ENCODE measurements around the gene SZRD1. TPM values are rescaled to one million over a fixed set of nuclear protein-coding genes. Genes with fewer than 3 reads are reported as not detected.
A peak's percentile ranks its signal among the peaks of the same experiment; 100 is the strongest.

Gene SZRD1
- total RNA-seq, 4 donors from 2014 or later = 85.8 to 117 (median 99.4) TPM

DNA sequence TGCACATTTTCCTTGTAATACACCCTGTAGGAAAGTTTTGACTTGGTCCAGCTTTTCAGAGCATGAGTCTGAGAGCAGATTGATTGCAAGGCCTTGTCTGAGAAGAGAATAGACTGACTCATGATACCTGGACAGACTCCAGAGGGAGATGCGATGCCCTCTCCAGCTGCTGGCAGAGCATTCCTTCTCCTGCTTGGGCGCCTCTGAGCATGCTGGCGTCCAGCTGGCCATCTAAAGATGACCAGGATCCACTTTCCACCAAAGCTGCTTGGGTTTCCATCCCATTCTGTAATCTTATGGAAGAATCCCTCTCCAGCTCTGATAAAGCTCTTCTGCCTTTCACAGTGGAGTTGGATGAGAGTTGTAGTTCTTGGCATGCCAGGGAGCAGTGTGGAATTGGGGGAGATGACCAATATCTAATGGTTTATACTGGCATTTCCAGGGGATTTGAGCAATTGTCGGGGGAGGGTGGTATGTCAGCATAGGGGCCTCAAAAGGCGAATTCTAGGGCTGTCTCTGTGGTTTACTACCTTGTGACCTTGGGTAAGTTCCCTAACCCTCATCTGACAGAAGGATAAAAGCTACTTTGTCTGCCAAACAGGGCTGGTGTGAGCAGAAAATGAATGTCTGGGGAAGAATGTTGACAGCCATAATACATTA is 19.5 kb downstream of the SZRD1 start:
- H3K36me3 ChIP-seq = no peaks in the 10 kb centered on the region
- peak; percentile 66 for ATAC-seq
- peak overlapping the region; percentile 76 to 84 (median 80) for H3K27ac ChIP-seq
- 17 to 49% methylated on average over 2 to 4 of the region's 5 CpGs for WGBS, 2 donors (ENCODE audit: low coverage in 1 of 2)
- peaks cover 16 to 80% (median 28%) of the 10 kb centered on the region in 3 donors for H3K4me1 ChIP-seq
- no peaks in the 10 kb centered on the region for H3K9me3 ChIP-seq
- TF ChIP-seq POLR2AphosphoS5 (IDR thresholded peaks at IDR 0.05) (no peak), POLR2A (IDR thresholded peaks at IDR 0.05) (no peak), EP300 (IDR thresholded peaks at IDR 0.05) (no peak)
- TF ChIP-seq, protein P1, sequence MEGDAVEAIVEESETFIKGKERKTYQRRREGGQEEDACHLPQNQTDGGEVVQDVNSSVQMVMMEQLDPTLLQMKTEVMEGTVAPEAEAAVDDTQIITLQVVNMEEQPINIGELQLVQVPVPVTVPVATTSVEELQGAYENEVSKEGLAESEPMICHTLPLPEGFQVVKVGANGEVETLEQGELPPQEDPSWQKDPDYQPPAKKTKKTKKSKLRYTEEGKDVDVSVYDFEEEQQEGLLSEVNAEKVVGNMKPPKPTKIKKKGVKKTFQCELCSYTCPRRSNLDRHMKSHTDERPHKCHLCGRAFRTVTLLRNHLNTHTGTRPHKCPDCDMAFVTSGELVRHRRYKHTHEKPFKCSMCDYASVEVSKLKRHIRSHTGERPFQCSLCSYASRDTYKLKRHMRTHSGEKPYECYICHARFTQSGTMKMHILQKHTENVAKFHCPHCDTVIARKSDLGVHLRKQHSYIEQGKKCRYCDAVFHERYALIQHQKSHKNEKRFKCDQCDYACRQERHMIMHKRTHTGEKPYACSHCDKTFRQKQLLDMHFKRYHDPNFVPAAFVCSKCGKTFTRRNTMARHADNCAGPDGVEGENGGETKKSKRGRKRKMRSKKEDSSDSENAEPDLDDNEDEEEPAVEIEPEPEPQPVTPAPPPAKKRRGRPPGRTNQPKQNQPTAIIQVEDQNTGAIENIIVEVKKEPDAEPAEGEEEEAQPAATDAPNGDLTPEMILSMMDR (IDR thresholded peaks at IDR 0.05) = no peak
- H3K4me3 ChIP-seq = peak overlapping the region; percentile 39 to 42
- H3K27me3 ChIP-seq = no peaks in the 10 kb centered on the region

DNA sequence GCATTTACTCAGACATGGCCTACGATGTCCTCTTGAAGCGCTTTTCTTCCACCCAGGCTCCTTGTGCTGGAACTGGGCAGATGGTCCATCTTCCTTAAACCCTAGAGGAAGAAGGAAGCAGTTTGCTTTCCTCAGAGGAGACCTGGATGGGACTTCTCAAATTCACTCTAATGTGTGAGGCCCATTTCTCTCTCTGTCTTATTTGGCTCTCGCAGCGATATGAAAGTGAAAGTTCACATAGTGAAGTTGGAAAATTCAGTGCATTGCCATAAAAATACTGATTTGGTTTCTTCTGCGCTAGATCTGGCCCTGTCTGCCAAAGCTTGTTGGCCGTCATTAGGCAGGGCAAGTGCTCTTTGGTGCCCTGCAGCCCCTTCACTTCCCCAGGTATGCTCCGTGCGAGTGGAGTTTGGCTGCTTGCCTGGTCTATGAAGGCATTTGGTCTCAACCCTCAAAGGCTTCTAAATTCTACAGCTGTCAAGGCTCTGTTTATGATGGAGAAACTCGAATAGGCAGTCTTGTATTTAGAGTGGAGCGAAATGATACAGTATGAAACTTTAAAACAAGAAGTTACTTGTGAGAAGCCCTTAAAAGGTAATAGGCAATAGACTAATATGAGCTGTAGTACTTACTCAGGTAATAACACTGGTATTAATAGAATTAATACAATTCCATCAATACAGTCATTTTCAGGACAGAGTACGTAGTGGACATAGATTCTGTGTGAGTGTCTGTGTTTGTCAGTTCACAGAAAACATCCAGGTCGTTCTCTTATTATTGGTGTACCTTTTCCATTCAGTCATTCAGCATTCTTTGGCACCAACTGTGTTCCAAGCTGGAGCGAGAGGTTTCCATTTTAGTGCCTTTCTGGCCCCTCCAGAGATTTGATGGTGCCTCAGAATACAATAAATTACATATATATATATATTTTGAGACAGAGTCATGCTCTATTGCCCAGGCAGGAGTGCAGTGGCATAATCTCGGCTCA is 20.5 kb downstream of the SZRD1 start:
- no peak for TF ChIP-seq POLR2AphosphoS5 (IDR thresholded peaks at IDR 0.05)
- TF ChIP-seq, protein P1 (IDR thresholded peaks at IDR 0.05) = no peak
- no peak for TF ChIP-seq POLR2A (IDR thresholded peaks at IDR 0.05)
- TF ChIP-seq EP300 (IDR thresholded peaks at IDR 0.05) = no peak
- ATAC-seq = no peak
- Histone ChIP-seq H3K27ac (peak overlapping the region; percentile 76 to 84 (median 80)), H3K4me3 (peak overlapping the region; percentile 39 to 42), H3K9me3 (no peaks in the 10 kb centered on the region), H3K4me1 (peaks cover 16 to 89% (median 35%) of the 10 kb centered on the region in 3 donors), H3K36me3 (no peaks in the 10 kb centered on the region), H3K27me3 (no peaks in the 10 kb centered on the region)
- WGBS, 2 donors (ENCODE audit: low coverage in 1 of 2) = 20 to 27% methylated on average over 10 to 14 of the region's 14 CpGs

DNA sequence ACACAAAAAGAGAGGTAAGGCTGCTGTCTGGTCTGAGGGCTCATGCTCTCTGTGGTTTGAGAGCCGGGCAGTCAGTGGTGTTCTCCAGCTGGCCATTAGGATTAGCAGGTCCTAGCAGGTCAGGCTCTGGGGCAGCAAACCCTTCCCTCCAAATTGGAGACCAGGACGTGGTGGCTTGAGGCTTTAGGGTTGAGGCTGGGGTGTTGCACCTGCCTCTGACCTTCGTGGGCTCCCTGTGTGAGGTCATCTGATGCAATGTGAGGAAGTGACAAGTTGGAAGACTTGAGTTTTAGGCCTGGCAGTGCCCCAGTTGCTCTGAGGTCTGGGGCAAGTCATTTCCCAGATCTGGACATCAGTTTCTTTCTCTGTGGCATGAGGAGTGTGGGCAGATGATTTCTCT is 24.4 kb downstream of the SZRD1 start:
- 100% methylated on average over 1 of the region's 3 CpGs; no CpG with 5 or more reads in 1 of the 2 donors for WGBS, 2 donors (ENCODE audit: low coverage in 1 of 2)
- H3K9me3 ChIP-seq = no peaks in the 10 kb centered on the region
- TF ChIP-seq, protein P1 (IDR thresholded peaks at IDR 0.05) = no peak
- TF ChIP-seq POLR2A (IDR thresholded peaks at IDR 0.05) (no peak), EP300 (IDR thresholded peaks at IDR 0.05) (no peak), POLR2AphosphoS5 (IDR thresholded peaks at IDR 0.05) (no peak)
- peak overlapping the region in 1 of 4 donors; percentile 25 for H3K27ac ChIP-seq
- peaks cover 7 to 77% (median 27%) of the 10 kb centered on the region in 3 donors for H3K4me1 ChIP-seq
- H3K4me3 ChIP-seq = no peak overlapping the region
- no peak for ATAC-seq
- H3K36me3 ChIP-seq = peaks cover 0 to 36% of the 10 kb centered on the region in 2 donors
- no peaks in the 10 kb centered on the region for H3K27me3 ChIP-seq

DNA sequence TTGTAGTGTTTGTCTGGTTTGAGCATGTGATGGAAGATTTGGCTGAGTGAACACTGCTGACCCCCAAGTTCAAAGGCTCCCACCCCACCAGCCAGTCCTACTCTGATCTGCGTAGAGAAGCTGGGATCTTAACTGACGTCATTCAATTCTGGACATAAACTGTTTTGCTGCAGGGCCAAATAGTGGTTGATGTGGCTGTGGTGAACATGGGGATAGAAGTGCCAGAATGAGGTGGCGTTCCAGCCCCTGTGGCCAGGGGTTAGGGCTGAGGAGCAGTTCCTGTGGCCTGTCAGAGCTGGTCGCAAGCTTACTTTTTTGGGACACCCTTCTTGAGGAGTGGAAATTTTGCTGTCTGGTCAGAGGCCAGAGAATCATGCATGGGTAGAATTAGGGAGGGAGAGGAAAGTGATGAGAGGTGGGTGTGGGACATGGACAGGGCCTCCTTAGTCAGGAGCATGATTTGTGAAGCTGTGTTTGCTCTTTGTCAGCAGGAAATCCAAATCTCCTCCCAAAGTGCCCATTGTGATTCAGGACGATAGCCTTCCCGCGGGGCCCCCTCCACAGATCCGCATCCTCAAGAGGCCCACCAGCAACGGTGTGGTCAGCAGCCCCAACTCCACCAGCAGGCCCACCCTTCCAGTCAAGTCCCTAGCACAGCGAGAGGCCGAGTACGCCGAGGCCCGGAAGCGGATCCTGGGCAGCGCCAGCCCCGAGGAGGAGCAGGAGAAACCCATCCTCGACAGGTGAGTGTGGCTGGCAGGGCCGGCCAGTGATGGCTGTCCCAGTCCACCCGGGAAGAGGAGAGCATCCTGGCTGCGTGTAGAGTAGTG is 25.9 kb downstream of the SZRD1 start:
- TF ChIP-seq POLR2A (IDR thresholded peaks at IDR 0.05) (no peak), EP300 (IDR thresholded peaks at IDR 0.05) (no peak), POLR2AphosphoS5 (IDR thresholded peaks at IDR 0.05) (no peak)
- TF ChIP-seq, protein P1 (IDR thresholded peaks at IDR 0.05) = no peak
- peaks cover 1 to 70% (median 21%) of the 10 kb centered on the region in 3 donors for H3K4me1 ChIP-seq
- peaks cover 0 to 52% of the 10 kb centered on the region in 2 donors for H3K36me3 ChIP-seq
- H3K9me3 ChIP-seq = no peaks in the 10 kb centered on the region
- 60% methylated on average over 1 of the region's 21 CpGs; no CpG with 5 or more reads in 1 of the 2 donors for WGBS, 2 donors (ENCODE audit: low coverage in 1 of 2)
- H3K4me3 ChIP-seq = no peak overlapping the region
- ATAC-seq = peak; percentile 19
- H3K27ac ChIP-seq = peak overlapping the region in 2 of 4 donors; percentile 14 to 20
- no peaks in the 10 kb centered on the region for H3K27me3 ChIP-seq

All from gastroesophageal sphincter (tissue), 4 donors.